ENCODE results near the gene SOCS6. TPM values are rescaled to one million over a fixed set of nuclear protein-coding genes. Genes with fewer than 3 reads are reported as not detected.
A peak's percentile ranks its signal among the peaks of the same experiment; 100 is the strongest.
"Not testable (repeated sequence)": the region's sequence is repeated elsewhere in the genome, so short reads cannot be mapped to it uniquely, and the experiment has no call there.

SOCS6 gene, protein sequence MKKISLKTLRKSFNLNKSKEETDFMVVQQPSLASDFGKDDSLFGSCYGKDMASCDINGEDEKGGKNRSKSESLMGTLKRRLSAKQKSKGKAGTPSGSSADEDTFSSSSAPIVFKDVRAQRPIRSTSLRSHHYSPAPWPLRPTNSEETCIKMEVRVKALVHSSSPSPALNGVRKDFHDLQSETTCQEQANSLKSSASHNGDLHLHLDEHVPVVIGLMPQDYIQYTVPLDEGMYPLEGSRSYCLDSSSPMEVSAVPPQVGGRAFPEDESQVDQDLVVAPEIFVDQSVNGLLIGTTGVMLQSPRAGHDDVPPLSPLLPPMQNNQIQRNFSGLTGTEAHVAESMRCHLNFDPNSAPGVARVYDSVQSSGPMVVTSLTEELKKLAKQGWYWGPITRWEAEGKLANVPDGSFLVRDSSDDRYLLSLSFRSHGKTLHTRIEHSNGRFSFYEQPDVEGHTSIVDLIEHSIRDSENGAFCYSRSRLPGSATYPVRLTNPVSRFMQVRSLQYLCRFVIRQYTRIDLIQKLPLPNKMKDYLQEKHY
- 10 to 100 TPM in 1 of 2 donors, 1 to 10 TPM in 1; 6.7 to 12.7 TPM for polyA plus RNA-seq

DNA sequence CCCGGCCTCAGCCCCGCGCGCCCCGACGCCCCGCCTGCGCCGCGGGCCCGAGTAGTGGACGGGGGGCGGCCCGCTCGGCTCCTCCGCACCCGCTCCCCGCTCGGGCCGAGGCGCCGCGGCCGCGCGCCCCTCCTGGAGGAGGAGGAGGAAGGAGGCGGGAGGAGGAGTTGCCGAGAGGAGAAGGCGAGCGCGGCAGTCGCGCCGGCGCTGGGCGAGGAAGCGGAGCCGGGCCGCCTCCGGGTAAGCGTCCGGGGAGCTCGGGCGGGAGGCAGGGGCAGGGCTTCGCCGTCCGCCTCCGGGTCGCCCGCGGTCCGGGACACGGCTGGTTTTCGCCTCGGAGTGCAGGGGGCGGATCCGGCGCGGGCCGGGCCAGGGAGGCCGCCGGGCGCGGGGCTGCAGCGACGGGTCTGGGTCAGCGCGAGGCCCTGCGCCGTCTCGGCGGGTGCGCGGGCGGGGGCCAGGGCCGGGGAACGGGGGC, at the start of gene SOCS6:
SOCS6 (plus strand) TSS at position 195 of the 478 bp plus-strand sequence. CDS start 35,624 bp downstream, outside the sequence.
- H3K27me3 ChIP-seq (ENCODE audit: control insufficient read depth in 1 of 2, insufficient read depth in 2 of 2, low read length in 2 of 2): no peaks in the 10 kb centered on the region
- no peaks in the 10 kb centered on the region for H3K36me3 ChIP-seq (ENCODE audit: control insufficient read depth in 2 of 2, insufficient read depth in 2 of 2, low read length in 1 of 2)
- no peaks in the 10 kb centered on the region for H3K9me3 ChIP-seq (ENCODE audit: control insufficient read depth in 2 of 2, insufficient read depth in 1 of 2, low read depth in 1 of 2, low read length in 1 of 2)
- H3K27ac ChIP-seq (ENCODE audit: low read depth in 2 of 2, low read length in 1 of 2): peak within 1 kb of the TSS; percentile 88 to 92
- peaks cover 0 to 11% of the 10 kb centered on the region in 2 donors for H3K4me1 ChIP-seq (ENCODE audit: control insufficient read depth in 2 of 2, insufficient read depth in 2 of 2, low read length in 1 of 2)
- 1% methylated on average over 59 to 77 of the region's 77 CpGs for WGBS, 2 donors
- H3K4me3 ChIP-seq (ENCODE audit: low read depth in 1 of 2, low read length in 2 of 2): peak within 1 kb of the TSS; percentile 83 to 84

DNA sequence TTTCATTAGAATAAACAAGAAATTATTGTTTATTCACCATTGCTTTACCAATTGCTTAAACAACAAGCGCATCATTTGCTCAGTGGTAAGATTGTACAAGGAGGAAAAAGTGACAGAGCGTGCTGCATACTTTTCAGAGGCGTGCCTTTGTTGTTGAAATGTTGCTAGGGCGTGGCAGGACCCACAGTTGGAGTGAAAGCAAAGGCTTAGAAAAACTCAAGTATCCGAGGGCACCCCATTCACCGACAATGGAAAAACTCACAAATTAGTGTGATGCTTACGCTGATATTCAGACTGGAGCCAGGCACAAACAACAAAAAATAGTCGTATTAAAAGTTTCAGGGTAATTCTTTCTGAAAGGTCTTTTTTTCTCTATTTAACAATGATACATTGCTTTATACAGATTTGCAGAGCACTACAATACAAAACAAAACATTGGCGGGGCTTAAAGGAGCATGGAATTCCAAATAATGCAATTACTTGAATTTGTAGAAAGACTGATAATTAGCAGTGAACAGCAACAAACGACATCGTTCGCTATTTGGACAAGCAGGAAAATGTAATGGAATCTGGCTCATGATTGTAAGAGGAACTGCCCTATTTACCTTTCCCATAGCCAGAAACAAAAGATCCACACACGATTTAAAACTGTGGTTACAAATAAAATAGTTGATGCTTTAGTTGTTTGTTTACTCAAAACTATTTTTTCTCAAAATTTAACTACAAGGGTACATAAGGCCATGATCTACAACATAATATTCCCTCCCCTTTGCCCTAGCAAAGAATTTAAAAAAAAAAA, 45.5 kb upstream of the SOCS6 start:
- no peak overlapping the region for H3K27ac ChIP-seq (ENCODE audit: low read depth in 2 of 2, low read length in 1 of 2)
- no peaks in the 10 kb centered on the region for H3K27me3 ChIP-seq (ENCODE audit: control insufficient read depth in 1 of 2, insufficient read depth in 2 of 2, low read length in 2 of 2)
- no peaks in the 10 kb centered on the region for H3K4me1 ChIP-seq (ENCODE audit: control insufficient read depth in 2 of 2, insufficient read depth in 2 of 2, low read length in 1 of 2)
- 49 to 52% methylated on average over 13 of the region's 13 CpGs for WGBS, 2 donors
- no peaks in the 10 kb centered on the region for H3K9me3 ChIP-seq (ENCODE audit: control insufficient read depth in 2 of 2, insufficient read depth in 1 of 2, low read depth in 1 of 2, low read length in 1 of 2)
- no peaks in the 10 kb centered on the region for H3K36me3 ChIP-seq (ENCODE audit: control insufficient read depth in 2 of 2, insufficient read depth in 2 of 2, low read length in 1 of 2)
- no peak overlapping the region for H3K4me3 ChIP-seq (ENCODE audit: low read depth in 1 of 2, low read length in 2 of 2)

DNA sequence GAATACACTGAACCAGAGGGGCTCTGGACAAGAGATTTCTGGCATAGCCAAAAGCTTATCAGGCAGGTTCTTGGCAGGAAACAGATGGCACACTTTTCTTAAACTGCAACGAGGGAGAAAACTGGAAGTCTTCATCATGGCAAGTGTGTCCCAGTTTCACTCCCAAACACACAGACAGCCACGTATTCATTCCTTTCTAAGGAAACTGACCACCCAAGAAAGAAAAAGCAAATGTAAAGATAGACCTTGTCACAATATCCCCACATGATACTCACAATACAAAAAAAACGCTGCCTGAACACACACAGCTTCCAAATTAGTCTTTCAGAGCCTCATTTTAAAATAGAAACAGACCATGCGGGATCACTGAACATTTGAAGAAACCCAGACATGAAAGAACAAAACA, 42.8 kb upstream of the SOCS6 start:
- Histone ChIP-seq H3K27ac (ENCODE audit: low read depth in 2 of 2, low read length in 1 of 2) (no peak overlapping the region), H3K4me3 (ENCODE audit: low read depth in 1 of 2, low read length in 2 of 2) (no peak overlapping the region), H3K36me3 (ENCODE audit: control insufficient read depth in 2 of 2, insufficient read depth in 2 of 2, low read length in 1 of 2) (no peaks in the 10 kb centered on the region), H3K27me3 (ENCODE audit: control insufficient read depth in 1 of 2, insufficient read depth in 2 of 2, low read length in 2 of 2) (no peaks in the 10 kb centered on the region), H3K4me1 (ENCODE audit: control insufficient read depth in 2 of 2, insufficient read depth in 2 of 2, low read length in 1 of 2) (no peaks in the 10 kb centered on the region), H3K9me3 (ENCODE audit: control insufficient read depth in 2 of 2, insufficient read depth in 1 of 2, low read depth in 1 of 2, low read length in 1 of 2) (peaks cover 0 to 3% of the 10 kb centered on the region in 2 donors)
- WGBS, 2 donors: 31 to 32% methylated on average over 4 of the region's 4 CpGs

DNA sequence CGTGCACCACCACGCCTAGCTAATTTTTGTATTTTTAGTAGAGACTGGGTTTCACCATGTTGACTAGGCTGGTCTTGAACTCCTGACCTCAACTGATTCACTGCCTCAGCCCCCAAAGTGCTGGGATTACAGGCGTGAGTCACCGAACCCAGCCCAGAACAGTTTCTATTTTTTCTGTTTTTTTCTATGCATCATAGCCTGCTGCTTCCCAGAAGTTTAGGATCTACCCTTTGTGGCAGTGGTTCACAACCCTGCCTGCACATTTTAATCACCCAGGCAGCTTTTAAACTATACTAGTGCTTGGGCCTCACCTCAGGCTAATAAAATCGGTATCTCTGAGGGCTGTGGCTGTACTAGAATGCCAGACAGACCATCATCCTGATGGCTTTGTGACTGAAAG, 39.7 kb upstream of the SOCS6 start:
- 70 to 71% methylated on average over 5 of the region's 5 CpGs for WGBS, 2 donors
- no peaks in the 10 kb centered on the region for H3K4me1 ChIP-seq (ENCODE audit: control insufficient read depth in 2 of 2, insufficient read depth in 2 of 2, low read length in 1 of 2)
- H3K27ac ChIP-seq (ENCODE audit: low read depth in 2 of 2, low read length in 1 of 2): peak overlapping the region in 1 of 2 donors; percentile 22
- H3K9me3 ChIP-seq (ENCODE audit: control insufficient read depth in 2 of 2, insufficient read depth in 1 of 2, low read depth in 1 of 2, low read length in 1 of 2): peaks cover 0 to 3% of the 10 kb centered on the region in 2 donors
- H3K36me3 ChIP-seq (ENCODE audit: control insufficient read depth in 2 of 2, insufficient read depth in 2 of 2, low read length in 1 of 2): no peaks in the 10 kb centered on the region
- no peak overlapping the region for H3K4me3 ChIP-seq (ENCODE audit: low read depth in 1 of 2, low read length in 2 of 2)
- no peaks in the 10 kb centered on the region for H3K27me3 ChIP-seq (ENCODE audit: control insufficient read depth in 1 of 2, insufficient read depth in 2 of 2, low read length in 2 of 2)

DNA sequence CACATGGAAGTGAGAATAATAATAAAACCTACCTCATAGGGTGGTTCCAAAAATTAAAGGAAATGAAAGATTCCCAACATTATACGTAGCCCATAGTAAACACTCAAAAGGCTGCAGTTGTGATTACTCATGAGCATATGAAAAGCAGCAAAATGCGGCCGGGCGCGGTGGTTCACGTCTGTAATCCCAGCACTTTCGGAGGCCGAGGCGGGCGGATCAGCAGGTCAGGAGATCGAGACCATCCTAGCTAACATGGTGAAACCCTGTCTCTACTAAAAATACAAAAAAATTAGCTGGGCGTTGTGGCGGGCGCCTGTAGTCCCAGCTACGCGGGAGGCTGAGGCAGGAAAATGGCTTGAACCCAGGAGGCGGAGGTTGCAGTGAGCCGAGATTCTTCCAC, 39.0 kb upstream of the SOCS6 start:
- not testable (repeated sequence) for H3K4me1 ChIP-seq (ENCODE audit: control insufficient read depth in 2 of 2, insufficient read depth in 2 of 2, low read length in 1 of 2); H3K9me3 ChIP-seq (ENCODE audit: control insufficient read depth in 2 of 2, insufficient read depth in 1 of 2, low read depth in 1 of 2, low read length in 1 of 2); H3K27ac ChIP-seq (ENCODE audit: low read depth in 2 of 2, low read length in 1 of 2); H3K36me3 ChIP-seq (ENCODE audit: control insufficient read depth in 2 of 2, insufficient read depth in 2 of 2, low read length in 1 of 2); H3K27me3 ChIP-seq (ENCODE audit: control insufficient read depth in 1 of 2, insufficient read depth in 2 of 2, low read length in 2 of 2); H3K4me3 ChIP-seq (ENCODE audit: low read depth in 1 of 2, low read length in 2 of 2)
- 97% methylated on average over 18 of the region's 18 CpGs for WGBS, 2 donors

DNA sequence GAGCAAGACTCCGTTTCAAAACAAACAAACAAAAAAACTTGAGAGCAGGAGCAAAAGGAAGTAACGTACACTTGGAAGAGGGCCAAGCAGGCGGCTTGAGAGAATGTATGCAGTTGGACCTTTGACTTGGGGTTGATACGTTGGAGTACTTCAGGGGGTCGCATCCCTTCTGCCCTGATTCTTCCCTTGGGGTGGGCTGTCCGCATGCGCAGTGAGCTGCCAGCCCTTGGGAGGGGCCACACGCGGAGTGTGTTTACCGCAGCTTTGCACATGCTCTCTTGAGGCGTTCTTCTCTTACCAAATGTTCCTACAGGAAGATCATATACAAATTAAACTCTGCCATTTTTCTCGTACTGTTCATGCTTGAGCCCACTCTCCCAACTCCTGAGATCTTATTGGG, 38.1 kb upstream of the SOCS6 start:
- 90 to 91% methylated on average over 12 of the region's 12 CpGs for WGBS, 2 donors
- H3K9me3 ChIP-seq (ENCODE audit: control insufficient read depth in 2 of 2, insufficient read depth in 1 of 2, low read depth in 1 of 2, low read length in 1 of 2): peaks cover 0 to 3% of the 10 kb centered on the region in 2 donors
- H3K4me1 ChIP-seq (ENCODE audit: control insufficient read depth in 2 of 2, insufficient read depth in 2 of 2, low read length in 1 of 2): no peaks in the 10 kb centered on the region
- H3K4me3 ChIP-seq (ENCODE audit: low read depth in 1 of 2, low read length in 2 of 2): no peak overlapping the region
- no peak overlapping the region for H3K27ac ChIP-seq (ENCODE audit: low read depth in 2 of 2, low read length in 1 of 2)
- H3K36me3 ChIP-seq (ENCODE audit: control insufficient read depth in 2 of 2, insufficient read depth in 2 of 2, low read length in 1 of 2): no peaks in the 10 kb centered on the region
- H3K27me3 ChIP-seq (ENCODE audit: control insufficient read depth in 1 of 2, insufficient read depth in 2 of 2, low read length in 2 of 2): no peaks in the 10 kb centered on the region

DNA sequence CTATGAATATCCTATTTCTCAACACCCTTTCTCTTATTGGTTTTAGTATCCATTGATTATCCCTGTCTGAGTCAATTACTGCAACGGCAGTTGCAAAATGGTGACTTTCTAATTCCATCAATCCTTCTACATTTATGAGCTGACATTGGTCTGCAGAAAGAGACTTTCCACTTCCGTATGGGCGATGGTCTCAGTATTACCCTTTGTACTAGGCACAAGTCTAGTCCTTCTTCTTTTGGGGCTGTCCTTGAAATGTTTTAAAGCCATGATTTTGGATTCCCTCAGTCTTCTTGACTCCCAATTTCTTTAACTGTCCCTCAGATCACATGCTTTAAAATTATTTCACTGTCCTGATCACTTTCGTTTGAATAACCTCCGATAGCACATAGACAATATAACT, 32.7 kb upstream of the SOCS6 start:
- H3K36me3 ChIP-seq (ENCODE audit: control insufficient read depth in 2 of 2, insufficient read depth in 2 of 2, low read length in 1 of 2): no peaks in the 10 kb centered on the region
- H3K9me3 ChIP-seq (ENCODE audit: control insufficient read depth in 2 of 2, insufficient read depth in 1 of 2, low read depth in 1 of 2, low read length in 1 of 2): no peaks in the 10 kb centered on the region
- no peak overlapping the region for H3K27ac ChIP-seq (ENCODE audit: low read depth in 2 of 2, low read length in 1 of 2)
- 73 to 74% methylated on average over 5 of the region's 5 CpGs for WGBS, 2 donors
- H3K4me3 ChIP-seq (ENCODE audit: low read depth in 1 of 2, low read length in 2 of 2): no peak overlapping the region
- H3K4me1 ChIP-seq (ENCODE audit: control insufficient read depth in 2 of 2, insufficient read depth in 2 of 2, low read length in 1 of 2): no peaks in the 10 kb centered on the region
- no peaks in the 10 kb centered on the region for H3K27me3 ChIP-seq (ENCODE audit: control insufficient read depth in 1 of 2, insufficient read depth in 2 of 2, low read length in 2 of 2)

DNA sequence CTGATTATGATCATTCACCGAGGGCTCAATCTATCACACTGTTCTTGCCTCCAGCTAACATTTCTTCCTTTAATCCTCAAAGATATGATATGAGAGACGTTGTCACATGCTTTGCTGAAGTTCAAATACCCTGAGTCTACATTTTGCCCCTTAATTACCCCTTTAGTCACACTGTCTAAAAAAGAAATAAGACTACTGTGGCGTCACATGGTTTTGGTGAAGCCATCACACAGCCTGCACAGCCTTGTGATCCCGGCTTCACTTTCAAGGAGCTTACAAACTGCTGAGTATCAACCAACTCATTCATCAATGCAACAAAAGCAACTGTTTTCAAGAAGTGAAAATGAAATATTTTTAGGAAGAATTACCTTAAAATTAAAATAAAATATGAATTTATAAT, 31.9 kb upstream of the SOCS6 start:
- H3K27ac ChIP-seq (ENCODE audit: low read depth in 2 of 2, low read length in 1 of 2): no peak overlapping the region
- no peaks in the 10 kb centered on the region for H3K36me3 ChIP-seq (ENCODE audit: control insufficient read depth in 2 of 2, insufficient read depth in 2 of 2, low read length in 1 of 2)
- 54 to 56% methylated on average over 4 of the region's 4 CpGs for WGBS, 2 donors
- H3K9me3 ChIP-seq (ENCODE audit: control insufficient read depth in 2 of 2, insufficient read depth in 1 of 2, low read depth in 1 of 2, low read length in 1 of 2): no peaks in the 10 kb centered on the region
- no peaks in the 10 kb centered on the region for H3K4me1 ChIP-seq (ENCODE audit: control insufficient read depth in 2 of 2, insufficient read depth in 2 of 2, low read length in 1 of 2)
- no peaks in the 10 kb centered on the region for H3K27me3 ChIP-seq (ENCODE audit: control insufficient read depth in 1 of 2, insufficient read depth in 2 of 2, low read length in 2 of 2)
- no peak overlapping the region for H3K4me3 ChIP-seq (ENCODE audit: low read depth in 1 of 2, low read length in 2 of 2)

DNA sequence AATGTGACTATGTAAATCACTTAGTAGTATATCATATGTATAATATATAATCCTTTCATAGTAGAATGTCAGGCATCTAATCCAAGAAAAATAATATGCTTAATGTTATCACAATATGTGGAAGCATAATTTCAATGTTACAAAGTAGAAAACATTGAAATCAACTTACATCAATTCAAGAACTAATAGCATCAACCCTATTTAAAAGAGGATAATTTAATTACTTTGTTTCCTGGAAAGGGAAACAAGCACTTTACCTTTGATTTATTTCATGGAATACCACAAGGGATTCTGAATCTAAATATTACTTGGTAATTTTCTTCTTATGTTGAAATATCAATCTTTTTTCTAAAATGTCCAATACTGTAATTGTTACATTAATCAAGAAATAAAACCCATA, 30.6 kb upstream of the SOCS6 start:
- H3K27me3 ChIP-seq (ENCODE audit: control insufficient read depth in 1 of 2, insufficient read depth in 2 of 2, low read length in 2 of 2): no peaks in the 10 kb centered on the region
- H3K4me1 ChIP-seq (ENCODE audit: control insufficient read depth in 2 of 2, insufficient read depth in 2 of 2, low read length in 1 of 2): no peaks in the 10 kb centered on the region
- no peak overlapping the region for H3K4me3 ChIP-seq (ENCODE audit: low read depth in 1 of 2, low read length in 2 of 2)
- H3K36me3 ChIP-seq (ENCODE audit: control insufficient read depth in 2 of 2, insufficient read depth in 2 of 2, low read length in 1 of 2): no peaks in the 10 kb centered on the region
- no peak overlapping the region for H3K27ac ChIP-seq (ENCODE audit: low read depth in 2 of 2, low read length in 1 of 2)
- no peaks in the 10 kb centered on the region for H3K9me3 ChIP-seq (ENCODE audit: control insufficient read depth in 2 of 2, insufficient read depth in 1 of 2, low read depth in 1 of 2, low read length in 1 of 2)
